Measurements from ENCODE around the gene RIMBP2.
"Not testable (repeated sequence)": the region's sequence is repeated elsewhere in the genome, so short reads cannot be mapped to it uniquely, and the experiment has no call there.

Gene RIMBP2

DNA sequence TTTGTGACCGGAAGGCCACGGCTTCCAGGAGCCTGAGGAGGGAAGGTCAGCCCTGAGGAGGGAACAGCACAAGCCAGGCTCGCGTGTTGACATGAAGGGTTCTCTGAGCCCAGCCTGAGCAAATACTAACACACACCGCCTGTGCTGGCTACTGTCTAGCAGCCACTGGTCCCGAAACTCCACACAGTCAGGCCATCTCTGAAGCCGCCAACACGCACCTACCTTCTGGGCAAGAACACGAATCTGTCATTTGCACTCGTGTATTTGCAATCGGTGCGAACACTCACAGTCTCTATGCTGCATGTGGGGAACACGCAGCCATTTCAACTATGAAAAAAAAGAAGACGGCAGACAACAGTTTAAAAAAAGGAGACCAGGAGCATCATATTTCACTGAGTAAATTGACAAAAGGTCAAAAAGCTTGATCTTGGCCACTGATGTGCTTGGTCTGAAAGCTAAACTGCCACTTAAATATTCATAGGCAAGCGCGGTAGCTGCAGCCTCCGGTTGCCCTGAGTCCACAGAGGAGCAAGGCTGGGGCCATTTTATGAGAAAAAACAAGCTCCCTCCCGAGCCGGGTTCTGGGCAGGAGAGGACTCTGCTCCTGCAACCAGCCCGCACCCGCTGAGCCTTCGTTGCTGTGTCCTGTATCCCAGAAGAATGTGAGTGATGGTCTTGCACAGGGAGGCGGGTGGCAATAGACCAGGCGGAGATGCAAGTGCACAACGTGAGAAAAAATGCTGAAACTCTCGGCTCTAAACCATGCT lies 57.8 kb downstream of the RIMBP2 start:
- no peak for DNase-seq (ENCODE audit: low spot score)

GRCh38 chr12:130656411-130656810 lies 59.7 kb downstream of the RIMBP2 start:
- DNase-seq (ENCODE audit: low spot score), result no peak

DNA sequence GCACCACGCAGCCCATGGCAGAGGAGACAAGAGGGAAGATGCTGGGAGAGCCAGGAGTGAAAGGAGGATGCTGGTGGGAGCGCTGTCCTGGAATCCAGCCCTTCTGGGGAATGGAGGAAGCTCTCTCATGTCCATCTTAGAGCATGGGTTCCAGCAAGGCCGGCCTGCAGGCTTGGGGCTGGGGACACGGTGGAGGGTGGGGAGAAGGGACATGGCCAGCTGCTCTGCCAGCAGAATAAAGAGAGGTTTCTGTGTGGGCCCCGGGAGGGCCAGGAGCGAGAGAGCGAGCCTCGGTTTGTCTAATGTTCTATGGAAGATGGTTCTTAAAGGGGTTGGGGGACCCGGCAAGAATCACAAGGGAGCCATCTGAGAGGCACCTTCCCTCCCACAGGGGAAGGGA lies 60.2 kb downstream of the RIMBP2 start:
- DNase-seq (ENCODE audit: low spot score), result no peak

- DNase-seq (ENCODE audit: low spot score), result no peak
These were observed 61.1 kb downstream of the RIMBP2 start for GRCh38 chr12:130655010-130655409.

- DNase-seq (ENCODE audit: low spot score), result no peak
These were observed 64.7 kb downstream of the RIMBP2 start for GRCh38 chr12:130651188-130651959.

GRCh38 chr12:130650131-130650530 lies 66.0 kb downstream of the RIMBP2 start:
- no peak for DNase-seq (ENCODE audit: low spot score)

DNA sequence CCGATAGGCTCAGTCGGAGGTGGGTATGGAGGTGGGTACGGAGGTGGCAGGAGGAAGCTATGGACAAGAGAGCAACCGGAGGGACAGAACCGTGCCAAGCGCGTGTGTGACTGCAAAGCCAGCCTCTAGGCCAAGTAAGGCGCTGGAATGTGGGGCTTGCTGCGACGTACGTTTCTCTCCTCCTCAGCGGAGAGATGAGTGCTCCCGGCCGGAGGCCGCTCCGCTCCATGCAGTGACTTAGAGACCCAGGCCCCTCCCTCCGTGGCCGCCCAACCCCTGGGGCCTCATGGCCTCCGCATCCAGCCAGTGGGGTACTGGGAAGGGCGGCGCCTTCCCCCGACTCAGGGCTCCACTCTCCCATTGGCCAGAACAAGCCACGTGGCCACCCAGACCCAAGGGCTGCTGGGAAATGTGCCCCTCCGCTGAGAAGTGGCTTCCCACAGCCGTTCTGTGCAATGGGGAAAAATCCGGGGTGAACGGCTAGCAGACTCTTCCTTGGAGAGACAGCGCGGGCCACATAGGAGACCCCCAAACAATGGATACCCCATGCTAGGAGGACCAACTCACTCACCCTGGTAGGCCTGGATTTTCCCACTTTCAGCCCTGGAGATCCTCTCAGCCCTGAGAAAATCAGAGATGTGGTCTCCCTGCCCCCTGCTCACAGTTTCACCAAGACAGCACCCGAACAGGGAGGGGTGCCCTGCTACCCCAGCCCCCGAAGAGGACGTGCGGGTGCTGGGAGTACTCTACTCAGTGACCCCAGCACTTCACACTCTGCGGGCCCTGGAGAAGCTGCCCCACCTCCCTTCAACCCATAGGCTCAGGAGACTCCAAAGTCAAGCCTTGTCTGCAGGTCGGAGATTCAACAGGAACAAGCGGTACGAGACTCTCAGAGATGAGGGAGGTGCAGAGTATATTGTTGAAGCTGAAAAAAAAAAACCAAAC lies 66.7 kb downstream of the RIMBP2 start:
- DNase-seq (ENCODE audit: low spot score), result no peak

- no peak for DNase-seq (ENCODE audit: low spot score)
These were observed 68.3 kb downstream of the RIMBP2 start for GRCh38 chr12:130647814-130648213.

GRCh38 chr12:130646716-130647370 lies 69.3 kb downstream of the RIMBP2 start:
- no peak for DNase-seq (ENCODE audit: low spot score)

DNA sequence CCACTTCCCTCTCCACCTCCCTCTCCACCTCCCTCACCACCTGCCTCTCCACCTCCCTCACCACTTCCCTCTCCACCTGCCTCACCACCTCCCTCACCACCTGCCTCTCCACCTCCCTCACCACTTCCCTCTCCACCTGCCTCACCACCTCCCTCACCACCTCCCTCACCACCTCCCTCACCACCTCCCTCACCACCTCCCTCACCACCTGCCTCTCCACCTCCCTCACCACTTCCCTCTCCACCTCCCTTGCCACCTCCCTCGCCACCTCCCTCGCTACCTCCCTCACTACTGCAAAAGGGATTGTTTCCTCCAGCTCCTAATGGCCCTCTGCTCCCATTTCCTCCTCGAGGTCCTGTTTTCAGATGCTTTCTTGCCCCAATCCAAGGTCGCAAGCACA lies 69.9 kb downstream of the RIMBP2 start:
- DNase-seq (ENCODE audit: low spot score), result not testable (repeated sequence)

GRCh38 chr12:130645751-130646150 lies 70.3 kb downstream of the RIMBP2 start:
- DNase-seq (ENCODE audit: low spot score), result no peak

DNA sequence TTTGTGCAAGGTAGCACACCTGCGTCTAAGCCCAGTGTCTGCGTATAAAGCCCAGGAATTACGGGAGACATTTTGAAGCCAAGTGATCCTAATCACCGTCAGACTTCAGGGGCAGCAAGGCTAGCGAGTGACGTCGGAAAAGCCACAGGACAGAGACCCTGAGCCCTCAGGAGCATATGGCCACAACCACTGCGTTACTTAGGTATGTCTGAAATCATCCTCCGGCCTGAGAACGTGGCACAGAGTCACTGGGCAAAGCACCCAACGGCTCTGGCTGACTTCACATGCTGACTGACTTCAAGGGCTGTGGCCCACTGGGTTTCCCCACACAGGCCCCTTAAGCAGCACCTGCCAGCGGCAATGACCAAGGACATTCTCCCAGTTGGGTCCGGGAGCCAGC lies 71.5 kb downstream of the RIMBP2 start:
- DNase-seq (ENCODE audit: low spot score), result no peak

- DNase-seq (ENCODE audit: low spot score), result no peak
These were observed 72.0 kb downstream of the RIMBP2 start for GRCh38 chr12:130644146-130644545.

DNA sequence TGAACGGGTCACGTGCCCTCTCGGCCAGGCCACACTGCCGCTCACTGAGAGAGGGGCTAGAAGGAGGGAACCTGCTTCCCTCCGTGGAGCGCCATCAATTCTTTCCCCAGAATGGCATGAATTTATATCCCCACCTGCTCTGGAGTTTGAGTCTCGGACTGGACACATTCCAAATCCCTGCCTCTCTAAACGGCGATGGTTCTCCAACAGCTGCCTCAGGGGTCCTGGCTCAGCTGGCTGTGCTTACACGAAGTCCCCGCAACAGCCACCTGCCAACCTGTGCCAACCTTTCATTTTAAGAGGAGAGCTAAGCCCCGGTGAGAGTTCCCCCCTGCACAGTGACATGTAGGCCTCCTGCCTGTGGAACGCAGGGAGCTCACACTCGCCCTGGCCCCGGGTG lies 73.2 kb downstream of the RIMBP2 start:
- no peak for DNase-seq (ENCODE audit: low spot score)

DNA sequence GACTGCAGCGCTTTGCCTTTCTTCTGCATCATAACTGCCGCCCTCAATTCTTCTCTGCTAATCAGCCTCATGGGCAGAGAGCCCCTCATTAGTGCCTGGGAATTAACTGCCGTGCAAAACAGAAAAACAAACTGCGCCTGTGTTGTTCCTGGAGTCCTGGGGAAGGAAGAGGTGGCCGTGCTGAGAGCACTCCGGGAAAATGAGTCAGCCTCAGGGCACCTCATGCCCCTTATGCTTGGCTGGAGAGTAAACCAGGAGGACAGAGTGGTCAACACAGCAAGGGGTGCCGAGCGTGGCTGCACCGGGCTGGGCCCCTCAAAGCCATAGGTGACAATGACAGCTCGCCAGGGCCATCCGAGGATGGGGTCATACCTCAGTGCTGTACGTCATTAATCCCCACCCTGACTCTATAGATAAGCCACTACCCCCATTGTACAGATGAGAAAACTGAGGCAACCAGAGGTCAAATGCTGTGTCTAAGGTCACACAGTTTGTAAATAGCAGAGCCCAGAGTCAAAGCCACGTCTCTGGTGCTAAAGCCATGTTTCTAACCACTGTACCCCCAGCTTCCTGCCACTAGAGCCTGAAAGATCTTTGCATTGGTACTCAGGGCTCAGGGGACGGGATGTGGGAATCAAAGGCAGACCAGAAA lies 74.4 kb downstream of the RIMBP2 start:
- no peak for DNase-seq (ENCODE audit: low spot score)

- DNase-seq (ENCODE audit: low spot score), result no peak
These were observed 75.2 kb downstream of the RIMBP2 start for GRCh38 chr12:130640901-130641300.

DNA sequence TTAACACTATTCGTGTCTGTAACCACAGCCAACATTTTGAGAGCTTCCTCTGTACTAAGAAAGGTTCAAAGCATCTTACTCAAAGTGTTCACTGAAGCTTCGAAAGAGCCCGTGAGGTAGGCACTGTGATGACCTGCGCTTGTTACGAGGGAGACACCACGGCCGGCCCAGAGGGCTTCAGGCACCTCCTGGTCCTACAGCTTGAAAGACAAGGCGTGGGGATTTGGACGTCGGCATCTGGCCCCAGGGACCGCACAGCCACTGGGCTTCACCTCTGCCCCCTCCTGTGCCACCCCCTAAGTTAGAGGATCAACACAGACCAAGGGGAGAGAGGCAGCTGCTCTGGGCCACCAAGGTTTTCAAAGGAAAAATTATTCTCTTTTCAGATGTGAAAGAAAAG lies 75.6 kb downstream of the RIMBP2 start:
- no peak for DNase-seq (ENCODE audit: low spot score)

- DNase-seq (ENCODE audit: low spot score), result no peak
These were observed 76.3 kb downstream of the RIMBP2 start for GRCh38 chr12:130639476-130640424.

GRCh38 chr12:130636370-130636769 lies 79.7 kb downstream of the RIMBP2 start:
- no peak for DNase-seq (ENCODE audit: low spot score)

DNA sequence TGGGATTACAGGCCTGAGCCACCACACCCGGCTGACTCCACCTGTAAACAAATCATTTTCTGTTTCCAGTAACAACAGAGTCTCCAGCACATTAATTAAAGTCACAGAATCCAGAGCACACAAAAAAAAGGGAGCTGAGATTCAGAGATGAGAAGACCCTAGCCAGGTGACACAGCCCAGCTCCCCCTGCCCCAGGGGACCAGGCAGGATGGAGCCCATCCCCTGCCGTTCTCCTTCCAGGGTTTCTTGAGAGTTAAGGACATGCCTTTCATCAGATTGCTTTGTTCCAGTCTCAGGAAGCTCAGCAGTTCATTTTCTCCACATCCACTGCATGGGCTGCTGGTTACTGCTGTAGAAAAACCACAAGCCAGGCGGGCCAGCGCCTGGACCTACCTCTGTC lies 81.2 kb downstream of the RIMBP2 start:
- no peak for DNase-seq (ENCODE audit: low spot score)

Measured in AG08396 (cell line).